ENCODE data around the gene MAPK1IP1L. TPM values are rescaled to one million over a fixed set of nuclear protein-coding genes. Genes with fewer than 3 reads are reported as not detected.

Gene MAPK1IP1L
- total RNA-seq, 1 experiment from 2014 or later: 97.9 TPM

DNA sequence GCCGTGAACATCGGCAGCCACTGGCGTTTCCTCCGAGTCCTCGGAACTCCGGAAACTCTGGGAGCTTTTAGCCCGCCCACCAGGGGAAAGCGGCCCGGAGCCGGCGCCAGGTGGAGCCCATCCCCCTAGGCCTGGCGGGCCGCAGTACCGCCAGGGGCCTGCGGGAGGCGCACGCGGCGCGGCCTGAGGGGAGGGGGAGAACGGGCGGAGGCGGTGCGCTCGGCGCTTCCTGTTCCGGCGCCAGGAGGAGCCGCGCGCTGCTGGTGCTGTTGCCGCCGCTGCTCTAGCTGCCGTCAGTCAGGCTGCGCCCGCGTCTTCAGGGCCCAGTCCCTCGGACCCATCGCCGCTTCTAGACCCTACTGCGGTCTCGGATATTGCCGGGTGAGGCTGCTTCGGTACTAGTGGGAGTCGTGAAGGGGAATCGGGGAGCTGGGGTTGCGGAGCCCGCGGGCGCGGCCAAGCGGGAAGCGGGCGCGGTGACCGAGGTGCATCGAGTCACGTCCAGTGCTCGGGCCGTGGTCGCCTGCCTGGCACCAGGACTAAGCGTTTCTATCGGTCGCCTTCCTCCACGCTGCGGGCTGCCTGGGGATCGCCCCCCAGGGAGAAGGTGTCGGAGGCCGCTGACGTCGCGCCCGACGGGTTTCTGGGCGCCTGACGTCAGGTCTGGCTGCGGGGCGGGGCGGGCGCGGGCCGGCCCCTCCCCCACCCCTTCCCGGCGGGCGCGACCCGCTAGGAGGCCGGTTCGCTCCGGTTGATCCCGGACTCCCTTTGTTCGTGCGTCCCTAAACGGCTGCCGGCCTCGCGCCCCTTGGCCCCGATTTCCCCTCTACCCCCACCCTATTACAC is at the start of gene MAPK1IP1L (continued):
- TF ChIP-seq, protein P1, sequence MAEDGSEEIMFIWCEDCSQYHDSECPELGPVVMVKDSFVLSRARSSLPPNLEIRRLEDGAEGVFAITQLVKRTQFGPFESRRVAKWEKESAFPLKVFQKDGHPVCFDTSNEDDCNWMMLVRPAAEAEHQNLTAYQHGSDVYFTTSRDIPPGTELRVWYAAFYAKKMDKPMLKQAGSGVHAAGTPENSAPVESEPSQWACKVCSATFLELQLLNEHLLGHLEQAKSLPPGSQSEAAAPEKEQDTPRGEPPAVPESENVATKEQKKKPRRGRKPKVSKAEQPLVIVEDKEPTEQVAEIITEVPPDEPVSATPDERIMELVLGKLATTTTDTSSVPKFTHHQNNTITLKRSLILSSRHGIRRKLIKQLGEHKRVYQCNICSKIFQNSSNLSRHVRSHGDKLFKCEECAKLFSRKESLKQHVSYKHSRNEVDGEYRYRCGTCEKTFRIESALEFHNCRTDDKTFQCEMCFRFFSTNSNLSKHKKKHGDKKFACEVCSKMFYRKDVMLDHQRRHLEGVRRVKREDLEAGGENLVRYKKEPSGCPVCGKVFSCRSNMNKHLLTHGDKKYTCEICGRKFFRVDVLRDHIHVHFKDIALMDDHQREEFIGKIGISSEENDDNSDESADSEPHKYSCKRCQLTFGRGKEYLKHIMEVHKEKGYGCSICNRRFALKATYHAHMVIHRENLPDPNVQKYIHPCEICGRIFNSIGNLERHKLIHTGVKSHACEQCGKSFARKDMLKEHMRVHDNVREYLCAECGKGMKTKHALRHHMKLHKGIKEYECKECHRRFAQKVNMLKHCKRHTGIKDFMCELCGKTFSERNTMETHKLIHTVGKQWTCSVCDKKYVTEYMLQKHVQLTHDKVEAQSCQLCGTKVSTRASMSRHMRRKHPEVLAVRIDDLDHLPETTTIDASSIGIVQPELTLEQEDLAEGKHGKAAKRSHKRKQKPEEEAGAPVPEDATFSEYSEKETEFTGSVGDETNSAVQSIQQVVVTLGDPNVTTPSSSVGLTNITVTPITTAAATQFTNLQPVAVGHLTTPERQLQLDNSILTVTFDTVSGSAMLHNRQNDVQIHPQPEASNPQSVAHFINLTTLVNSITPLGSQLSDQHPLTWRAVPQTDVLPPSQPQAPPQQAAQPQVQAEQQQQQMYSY (CRISPR knock-in tag; IDR thresholded peaks at IDR 0.05): peak; percentile 93
- TF ChIP-seq GTF2I (CRISPR knock-in tag; conservative IDR thresholded peaks at IDR 0.05): 0 out of 2 replicates have a peak, but pooled peaks have one; percentile 30
- TF ChIP-seq, protein P2, sequence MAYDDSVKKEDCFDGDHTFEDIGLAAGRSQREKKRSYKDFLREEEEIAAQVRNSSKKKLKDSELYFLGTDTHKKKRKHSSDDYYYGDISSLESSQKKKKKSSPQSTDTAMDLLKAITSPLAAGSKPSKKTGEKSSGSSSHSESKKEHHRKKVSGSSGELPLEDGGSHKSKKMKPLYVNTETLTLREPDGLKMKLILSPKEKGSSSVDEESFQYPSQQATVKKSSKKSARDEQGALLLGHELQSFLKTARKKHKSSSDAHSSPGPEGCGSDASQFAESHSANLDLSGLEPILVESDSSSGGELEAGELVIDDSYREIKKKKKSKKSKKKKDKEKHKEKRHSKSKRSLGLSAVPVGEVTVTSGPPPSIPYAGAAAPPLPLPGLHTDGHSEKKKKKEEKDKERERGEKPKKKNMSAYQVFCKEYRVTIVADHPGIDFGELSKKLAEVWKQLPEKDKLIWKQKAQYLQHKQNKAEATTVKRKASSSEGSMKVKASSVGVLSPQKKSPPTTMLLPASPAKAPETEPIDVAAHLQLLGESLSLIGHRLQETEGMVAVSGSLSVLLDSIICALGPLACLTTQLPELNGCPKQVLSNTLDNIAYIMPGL (CRISPR knock-in tag; IDR thresholded peaks at IDR 0.05): peak; percentile 98
- TF ChIP-seq, protein P3, sequence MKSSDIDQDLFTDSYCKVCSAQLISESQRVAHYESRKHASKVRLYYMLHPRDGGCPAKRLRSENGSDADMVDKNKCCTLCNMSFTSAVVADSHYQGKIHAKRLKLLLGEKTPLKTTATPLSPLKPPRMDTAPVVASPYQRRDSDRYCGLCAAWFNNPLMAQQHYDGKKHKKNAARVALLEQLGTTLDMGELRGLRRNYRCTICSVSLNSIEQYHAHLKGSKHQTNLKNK (CRISPR knock-in tag; IDR thresholded peaks at IDR 0.05): no peak
- TF ChIP-seq, protein P4, sequence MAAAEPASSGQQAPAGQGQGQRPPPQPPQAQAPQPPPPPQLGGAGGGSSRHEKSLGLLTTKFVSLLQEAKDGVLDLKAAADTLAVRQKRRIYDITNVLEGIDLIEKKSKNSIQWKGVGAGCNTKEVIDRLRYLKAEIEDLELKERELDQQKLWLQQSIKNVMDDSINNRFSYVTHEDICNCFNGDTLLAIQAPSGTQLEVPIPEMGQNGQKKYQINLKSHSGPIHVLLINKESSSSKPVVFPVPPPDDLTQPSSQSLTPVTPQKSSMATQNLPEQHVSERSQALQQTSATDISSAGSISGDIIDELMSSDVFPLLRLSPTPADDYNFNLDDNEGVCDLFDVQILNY (CRISPR knock-in tag; IDR thresholded peaks at IDR 0.05): peak; percentile 86
- no peak for TF ChIP-seq SOX15 (CRISPR knock-in tag; IDR thresholded peaks at IDR 0.05)
- no peak for TF ChIP-seq ZNF219 (CRISPR knock-in tag; IDR thresholded peaks at IDR 0.05; ENCODE audit: borderline replicate concordance)
- TF ChIP-seq ZNF671 (CRISPR knock-in tag; IDR thresholded peaks at IDR 0.05): no peak
- TF ChIP-seq, protein P5, sequence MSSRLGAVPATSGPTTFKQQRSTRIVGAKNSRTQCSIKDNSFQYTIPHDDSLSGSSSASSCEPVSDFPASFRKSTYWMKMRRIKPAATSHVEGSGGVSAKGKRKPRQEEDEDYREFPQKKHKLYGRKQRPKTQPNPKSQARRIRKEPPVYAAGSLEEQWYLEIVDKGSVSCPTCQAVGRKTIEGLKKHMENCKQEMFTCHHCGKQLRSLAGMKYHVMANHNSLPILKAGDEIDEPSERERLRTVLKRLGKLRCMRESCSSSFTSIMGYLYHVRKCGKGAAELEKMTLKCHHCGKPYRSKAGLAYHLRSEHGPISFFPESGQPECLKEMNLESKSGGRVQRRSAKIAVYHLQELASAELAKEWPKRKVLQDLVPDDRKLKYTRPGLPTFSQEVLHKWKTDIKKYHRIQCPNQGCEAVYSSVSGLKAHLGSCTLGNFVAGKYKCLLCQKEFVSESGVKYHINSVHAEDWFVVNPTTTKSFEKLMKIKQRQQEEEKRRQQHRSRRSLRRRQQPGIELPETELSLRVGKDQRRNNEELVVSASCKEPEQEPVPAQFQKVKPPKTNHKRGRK (CRISPR knock-in tag; IDR thresholded peaks at IDR 0.05; ENCODE audit: borderline replicate concordance): no peak
- no peak; the same call in 1 of the 2 replicates for TF ChIP-seq RELA (CRISPR knock-in tag; IDR thresholded peaks at IDR 0.05; ENCODE audit: borderline replicate concordance)
- TF ChIP-seq, protein P6, sequence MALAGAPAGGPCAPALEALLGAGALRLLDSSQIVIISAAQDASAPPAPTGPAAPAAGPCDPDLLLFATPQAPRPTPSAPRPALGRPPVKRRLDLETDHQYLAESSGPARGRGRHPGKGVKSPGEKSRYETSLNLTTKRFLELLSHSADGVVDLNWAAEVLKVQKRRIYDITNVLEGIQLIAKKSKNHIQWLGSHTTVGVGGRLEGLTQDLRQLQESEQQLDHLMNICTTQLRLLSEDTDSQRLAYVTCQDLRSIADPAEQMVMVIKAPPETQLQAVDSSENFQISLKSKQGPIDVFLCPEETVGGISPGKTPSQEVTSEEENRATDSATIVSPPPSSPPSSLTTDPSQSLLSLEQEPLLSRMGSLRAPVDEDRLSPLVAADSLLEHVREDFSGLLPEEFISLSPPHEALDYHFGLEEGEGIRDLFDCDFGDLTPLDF (CRISPR knock-in tag; IDR thresholded peaks at IDR 0.05): peak; percentile 75; the same call in 1 of the 2 replicates
- TF ChIP-seq, protein P7, sequence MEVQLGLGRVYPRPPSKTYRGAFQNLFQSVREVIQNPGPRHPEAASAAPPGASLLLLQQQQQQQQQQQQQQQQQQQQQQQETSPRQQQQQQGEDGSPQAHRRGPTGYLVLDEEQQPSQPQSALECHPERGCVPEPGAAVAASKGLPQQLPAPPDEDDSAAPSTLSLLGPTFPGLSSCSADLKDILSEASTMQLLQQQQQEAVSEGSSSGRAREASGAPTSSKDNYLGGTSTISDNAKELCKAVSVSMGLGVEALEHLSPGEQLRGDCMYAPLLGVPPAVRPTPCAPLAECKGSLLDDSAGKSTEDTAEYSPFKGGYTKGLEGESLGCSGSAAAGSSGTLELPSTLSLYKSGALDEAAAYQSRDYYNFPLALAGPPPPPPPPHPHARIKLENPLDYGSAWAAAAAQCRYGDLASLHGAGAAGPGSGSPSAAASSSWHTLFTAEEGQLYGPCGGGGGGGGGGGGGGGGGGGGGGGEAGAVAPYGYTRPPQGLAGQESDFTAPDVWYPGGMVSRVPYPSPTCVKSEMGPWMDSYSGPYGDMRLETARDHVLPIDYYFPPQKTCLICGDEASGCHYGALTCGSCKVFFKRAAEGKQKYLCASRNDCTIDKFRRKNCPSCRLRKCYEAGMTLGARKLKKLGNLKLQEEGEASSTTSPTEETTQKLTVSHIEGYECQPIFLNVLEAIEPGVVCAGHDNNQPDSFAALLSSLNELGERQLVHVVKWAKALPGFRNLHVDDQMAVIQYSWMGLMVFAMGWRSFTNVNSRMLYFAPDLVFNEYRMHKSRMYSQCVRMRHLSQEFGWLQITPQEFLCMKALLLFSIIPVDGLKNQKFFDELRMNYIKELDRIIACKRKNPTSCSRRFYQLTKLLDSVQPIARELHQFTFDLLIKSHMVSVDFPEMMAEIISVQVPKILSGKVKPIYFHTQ (CRISPR knock-in tag; IDR thresholded peaks at IDR 0.05): no peak
- 0 out of 2 replicates have a peak, but pooled peaks have one; percentile 8 for TF ChIP-seq IRF2 (CRISPR knock-in tag; IDR thresholded peaks at IDR 0.05; ENCODE audit: borderline replicate concordance, low read depth)
- 0 out of 2 replicates have a peak, but pooled peaks have one; percentile 33 for TF ChIP-seq NR3C1 (CRISPR knock-in tag; conservative IDR thresholded peaks at IDR 0.05; ENCODE audit: low read depth)
- TF ChIP-seq, protein P8, sequence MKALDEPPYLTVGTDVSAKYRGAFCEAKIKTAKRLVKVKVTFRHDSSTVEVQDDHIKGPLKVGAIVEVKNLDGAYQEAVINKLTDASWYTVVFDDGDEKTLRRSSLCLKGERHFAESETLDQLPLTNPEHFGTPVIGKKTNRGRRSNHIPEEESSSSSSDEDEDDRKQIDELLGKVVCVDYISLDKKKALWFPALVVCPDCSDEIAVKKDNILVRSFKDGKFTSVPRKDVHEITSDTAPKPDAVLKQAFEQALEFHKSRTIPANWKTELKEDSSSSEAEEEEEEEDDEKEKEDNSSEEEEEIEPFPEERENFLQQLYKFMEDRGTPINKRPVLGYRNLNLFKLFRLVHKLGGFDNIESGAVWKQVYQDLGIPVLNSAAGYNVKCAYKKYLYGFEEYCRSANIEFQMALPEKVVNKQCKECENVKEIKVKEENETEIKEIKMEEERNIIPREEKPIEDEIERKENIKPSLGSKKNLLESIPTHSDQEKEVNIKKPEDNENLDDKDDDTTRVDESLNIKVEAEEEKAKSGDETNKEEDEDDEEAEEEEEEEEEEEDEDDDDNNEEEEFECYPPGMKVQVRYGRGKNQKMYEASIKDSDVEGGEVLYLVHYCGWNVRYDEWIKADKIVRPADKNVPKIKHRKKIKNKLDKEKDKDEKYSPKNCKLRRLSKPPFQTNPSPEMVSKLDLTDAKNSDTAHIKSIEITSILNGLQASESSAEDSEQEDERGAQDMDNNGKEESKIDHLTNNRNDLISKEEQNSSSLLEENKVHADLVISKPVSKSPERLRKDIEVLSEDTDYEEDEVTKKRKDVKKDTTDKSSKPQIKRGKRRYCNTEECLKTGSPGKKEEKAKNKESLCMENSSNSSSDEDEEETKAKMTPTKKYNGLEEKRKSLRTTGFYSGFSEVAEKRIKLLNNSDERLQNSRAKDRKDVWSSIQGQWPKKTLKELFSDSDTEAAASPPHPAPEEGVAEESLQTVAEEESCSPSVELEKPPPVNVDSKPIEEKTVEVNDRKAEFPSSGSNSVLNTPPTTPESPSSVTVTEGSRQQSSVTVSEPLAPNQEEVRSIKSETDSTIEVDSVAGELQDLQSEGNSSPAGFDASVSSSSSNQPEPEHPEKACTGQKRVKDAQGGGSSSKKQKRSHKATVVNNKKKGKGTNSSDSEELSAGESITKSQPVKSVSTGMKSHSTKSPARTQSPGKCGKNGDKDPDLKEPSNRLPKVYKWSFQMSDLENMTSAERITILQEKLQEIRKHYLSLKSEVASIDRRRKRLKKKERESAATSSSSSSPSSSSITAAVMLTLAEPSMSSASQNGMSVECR (CRISPR knock-in tag; IDR thresholded peaks at IDR 0.05; ENCODE audit: borderline replicate concordance): peak; percentile 89; the same call in 1 of the 2 replicates
- no peak for TF ChIP-seq TCF7 (CRISPR knock-in tag; IDR thresholded peaks at IDR 0.05; ENCODE audit: low read depth)
- peak; percentile 96 for TF ChIP-seq ZBTB21 (CRISPR knock-in tag; IDR thresholded peaks at IDR 0.05; ENCODE audit: borderline replicate concordance)
- TF ChIP-seq, protein P9, sequence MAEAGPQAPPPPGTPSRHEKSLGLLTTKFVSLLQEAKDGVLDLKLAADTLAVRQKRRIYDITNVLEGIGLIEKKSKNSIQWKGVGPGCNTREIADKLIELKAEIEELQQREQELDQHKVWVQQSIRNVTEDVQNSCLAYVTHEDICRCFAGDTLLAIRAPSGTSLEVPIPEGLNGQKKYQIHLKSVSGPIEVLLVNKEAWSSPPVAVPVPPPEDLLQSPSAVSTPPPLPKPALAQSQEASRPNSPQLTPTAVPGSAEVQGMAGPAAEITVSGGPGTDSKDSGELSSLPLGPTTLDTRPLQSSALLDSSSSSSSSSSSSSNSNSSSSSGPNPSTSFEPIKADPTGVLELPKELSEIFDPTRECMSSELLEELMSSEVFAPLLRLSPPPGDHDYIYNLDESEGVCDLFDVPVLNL (CRISPR knock-in tag; IDR thresholded peaks at IDR 0.05; ENCODE audit: borderline replicate concordance, low read depth): no peak
